C4-2B (cell line): ENCODE results near the gene CPNE8.

Experiments
- CTCF ChIP-seq: fragments of 450-650 bp; conservative IDR thresholded peaks from 2 replicates; pipeline ENCODE4 v1.5.1; 2017; ENCODE audit warnings: mild to moderate bottlenecking
- ZFX ChIP-seq: fragments of 450-650 bp; IDR thresholded peaks from 2 replicates; pipeline ENCODE4 v1.6.1; 2017

GRCh38 chr12:38785381-38785780, 120.0 kb downstream of the CPNE8 start:
- TF ChIP-seq CTCF (no peak), ZFX (no peak)
